Measurements from ENCODE around the gene MAD1L1.

DNA sequence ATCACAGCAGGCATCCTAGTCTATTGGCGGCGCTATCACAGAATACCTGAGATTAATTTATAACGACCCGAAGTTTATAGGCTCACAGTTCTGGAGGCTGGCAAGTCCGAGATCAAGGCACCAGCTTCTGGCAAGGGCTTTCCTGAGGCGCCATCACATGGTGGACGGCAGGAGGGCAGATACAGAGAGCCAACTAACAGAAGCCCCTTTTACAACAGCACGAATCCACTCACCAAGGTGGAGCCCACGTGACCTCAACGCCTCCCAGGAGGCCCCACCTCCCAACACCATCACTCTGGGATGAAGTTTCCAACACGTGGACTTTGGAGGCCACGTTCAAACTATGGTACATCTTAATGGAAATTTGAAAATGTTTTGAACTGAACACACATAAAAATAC is 307.4 kb downstream of the MAD1L1 start:
- TF ChIP-seq, protein P1, sequence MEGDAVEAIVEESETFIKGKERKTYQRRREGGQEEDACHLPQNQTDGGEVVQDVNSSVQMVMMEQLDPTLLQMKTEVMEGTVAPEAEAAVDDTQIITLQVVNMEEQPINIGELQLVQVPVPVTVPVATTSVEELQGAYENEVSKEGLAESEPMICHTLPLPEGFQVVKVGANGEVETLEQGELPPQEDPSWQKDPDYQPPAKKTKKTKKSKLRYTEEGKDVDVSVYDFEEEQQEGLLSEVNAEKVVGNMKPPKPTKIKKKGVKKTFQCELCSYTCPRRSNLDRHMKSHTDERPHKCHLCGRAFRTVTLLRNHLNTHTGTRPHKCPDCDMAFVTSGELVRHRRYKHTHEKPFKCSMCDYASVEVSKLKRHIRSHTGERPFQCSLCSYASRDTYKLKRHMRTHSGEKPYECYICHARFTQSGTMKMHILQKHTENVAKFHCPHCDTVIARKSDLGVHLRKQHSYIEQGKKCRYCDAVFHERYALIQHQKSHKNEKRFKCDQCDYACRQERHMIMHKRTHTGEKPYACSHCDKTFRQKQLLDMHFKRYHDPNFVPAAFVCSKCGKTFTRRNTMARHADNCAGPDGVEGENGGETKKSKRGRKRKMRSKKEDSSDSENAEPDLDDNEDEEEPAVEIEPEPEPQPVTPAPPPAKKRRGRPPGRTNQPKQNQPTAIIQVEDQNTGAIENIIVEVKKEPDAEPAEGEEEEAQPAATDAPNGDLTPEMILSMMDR (conservative IDR thresholded peaks at IDR 0.05) = 0 out of 2 replicates have a peak, but pooled peaks have one; percentile 13
- TF ChIP-seq EZH2 (IDR thresholded peaks at IDR 0.05; ENCODE audit: low read depth) = no peak

Measured in PC-9 (cell line).